ENCODE measurements around the gene FHIT.

The FHIT gene

GRCh38 chr3:60313231-60313798 is 937.9 kb downstream of the FHIT start:
- no peak for TF ChIP-seq TAF1 (IDR thresholded peaks at IDR 0.05; ENCODE audit: borderline replicate concordance, insufficient read depth, low read length)
- TF ChIP-seq FOXP2 (optimal IDR thresholded peaks at IDR 0.05; ENCODE audit: borderline replicate concordance, extremely low read depth, extremely low read length, insufficient read depth): no peak
- TF ChIP-seq SIN3A (IDR thresholded peaks at IDR 0.05; ENCODE audit: borderline replicate concordance, insufficient read depth, low read length): no peak
- TF ChIP-seq POLR2AphosphoS5 (IDR thresholded peaks at IDR 0.05; ENCODE audit: low read depth, low read length): no peak
- TF ChIP-seq REST (IDR thresholded peaks at IDR 0.05; ENCODE audit: insufficient read depth in 1 of 2, low read depth in 2 of 2, low read length in 2 of 2): no peak

- no peak for TF ChIP-seq FOXP2 (optimal IDR thresholded peaks at IDR 0.05; ENCODE audit: borderline replicate concordance, extremely low read depth, extremely low read length, insufficient read depth)
- TF ChIP-seq SIN3A (IDR thresholded peaks at IDR 0.05; ENCODE audit: borderline replicate concordance, insufficient read depth, low read length): no peak
- TF ChIP-seq POLR2AphosphoS5 (IDR thresholded peaks at IDR 0.05; ENCODE audit: low read depth, low read length): no peak
- no peak for TF ChIP-seq TAF1 (IDR thresholded peaks at IDR 0.05; ENCODE audit: borderline replicate concordance, insufficient read depth, low read length)
- no peak for TF ChIP-seq REST (IDR thresholded peaks at IDR 0.05; ENCODE audit: insufficient read depth in 1 of 2, low read depth in 2 of 2, low read length in 2 of 2)
Measured at GRCh38 chr3:60309539-60310268, 941.5 kb downstream of the FHIT start.

GRCh38 chr3:60308808-60309207 is 942.4 kb downstream of the FHIT start:
- TF ChIP-seq POLR2AphosphoS5 (IDR thresholded peaks at IDR 0.05; ENCODE audit: low read depth, low read length) (no peak), TAF1 (IDR thresholded peaks at IDR 0.05; ENCODE audit: borderline replicate concordance, insufficient read depth, low read length) (no peak), FOXP2 (optimal IDR thresholded peaks at IDR 0.05; ENCODE audit: borderline replicate concordance, extremely low read depth, extremely low read length, insufficient read depth) (no peak), SIN3A (IDR thresholded peaks at IDR 0.05; ENCODE audit: borderline replicate concordance, insufficient read depth, low read length) (no peak), REST (IDR thresholded peaks at IDR 0.05; ENCODE audit: insufficient read depth in 1 of 2, low read depth in 2 of 2, low read length in 2 of 2) (no peak)

- TF ChIP-seq POLR2AphosphoS5 (IDR thresholded peaks at IDR 0.05; ENCODE audit: low read depth, low read length): no peak
- no peak for TF ChIP-seq TAF1 (IDR thresholded peaks at IDR 0.05; ENCODE audit: borderline replicate concordance, insufficient read depth, low read length)
- no peak for TF ChIP-seq SIN3A (IDR thresholded peaks at IDR 0.05; ENCODE audit: borderline replicate concordance, insufficient read depth, low read length)
- no peak for TF ChIP-seq FOXP2 (optimal IDR thresholded peaks at IDR 0.05; ENCODE audit: borderline replicate concordance, extremely low read depth, extremely low read length, insufficient read depth)
- TF ChIP-seq REST (IDR thresholded peaks at IDR 0.05; ENCODE audit: insufficient read depth in 1 of 2, low read depth in 2 of 2, low read length in 2 of 2): no peak
Measured at GRCh38 chr3:60307562-60308199, 943.6 kb downstream of the FHIT start.
